SK-N-SH (cell line): Measurements from ENCODE around the gene TMEM123. TPM values are rescaled to one million over a fixed set of nuclear protein-coding genes. Genes with fewer than 3 reads are reported as not detected.

Source experiments
- CTCF ChIA-PET: fragments of 300-600, 350-600 bp; formaldehyde crosslinking; extraction: SDS; loops from one replicate; lab custom pipeline; 2021; lab: Yijun Ruan, JAX
- POLR2A ChIA-PET: fragments of 350-600 bp; sonication (Branson Sonifier 250); formaldehyde crosslinking; extraction: SDS; loops from one replicate; lab custom pipeline; 2020; ENCODE audit warnings: antibody characterized with exemption, inconsistent platforms; lab: Yijun Ruan, JAX
- DNase-seq: peaks from one replicate; pipeline ENCODE4 v3.0.0; 2012
- H2AFZ ChIP-seq: fragments of 200-600 bp; sonication (generic); 2 replicates; pipeline ENCODE4 v1.8.1; 2016; ENCODE audit warnings: antibody characterized with exemption, mild to moderate bottlenecking, low read depth
- H3F3A ChIP-seq: fragments of 200-600 bp; sonication (generic); replicated peaks from 2 replicates; pipeline ENCODE3; 2016; ENCODE audit warnings: antibody characterized with exemption, mild to moderate bottlenecking; ENCODE audit not compliant: insufficient read depth
- H3K27ac ChIP-seq, 2 experiments: fragments of 200-500 bp in 1 of 2; fragments of 200-600 bp in 1 of 2; sonication (Bioruptor generic) in 1 of 2; sonication (generic), shearing (Covaris generic) in 1 of 2; 2 replicates each; pipeline versions ENCODE4 v1.5.1 to v1.6.1; 2014 to 2016; ENCODE audit warnings: low read depth in 2 of 2, inconsistent platforms in 1 of 2, low read length in 1 of 2, mild to moderate bottlenecking in 1 of 2, mixed read lengths in 1 of 2
- H3K27me3 ChIP-seq: fragments of 200-600 bp; sonication (generic), shearing (Covaris generic); 2 replicates; pipeline ENCODE4 v1.6.1; 2016; ENCODE audit warnings: mixed run types; ENCODE audit not compliant: insufficient read depth
- H3K36me3 ChIP-seq, 2 experiments: fragments of 200-500 bp in 1 of 2; fragments of 200-600 bp in 1 of 2; sonication (Bioruptor generic) in 1 of 2; sonication (generic) in 1 of 2; replicated peaks in 1 of 2; 2 replicates each; pipeline versions ENCODE3 to v1.5.1; 2014 to 2016; ENCODE audit warnings: low read length in 1 of 2, mild to moderate bottlenecking in 1 of 2; ENCODE audit not compliant: insufficient read depth in 2 of 2, control insufficient read depth in 1 of 2
- H3K4me1 ChIP-seq, 2 experiments: fragments of 200-500 bp in 1 of 2; fragments of 200-600 bp in 1 of 2; sonication (Bioruptor generic) in 1 of 2; sonication (generic), shearing (Covaris generic) in 1 of 2; 2 replicates each; pipeline versions ENCODE4 v1.5.1 to v1.6.1; 2014 to 2016; ENCODE audit warnings: low read depth in 1 of 2, low read length in 1 of 2, mixed run types in 1 of 2; ENCODE audit not compliant: insufficient read depth in 2 of 2, control insufficient read depth in 1 of 2
- H3K4me2 ChIP-seq: fragments of 200-600 bp; sonication (generic), shearing (Covaris generic); 2 replicates; pipeline ENCODE4 v1.6.1; 2017; ENCODE audit warnings: mixed run types
- H3K4me3 ChIP-seq, 2 experiments: fragments of 200-500 bp in 1 of 2; fragments of 200-600 bp in 1 of 2; sonication (Bioruptor generic) in 1 of 2; sonication (generic), shearing (Covaris generic) in 1 of 2; 2 replicates each; pipeline versions ENCODE4 v1.5.1 to v1.8.1; 2014 to 2016; ENCODE audit warnings: low read depth in 2 of 2, inconsistent platforms in 1 of 2, low read length in 1 of 2, mild to moderate bottlenecking in 1 of 2, mixed read lengths in 1 of 2, moderate library complexity in 1 of 2
- H3K79me2 ChIP-seq: fragments of 200-600 bp; sonication (generic); 2 replicates; pipeline ENCODE4 v1.8.1; 2017; ENCODE audit warnings: mild to moderate bottlenecking; ENCODE audit not compliant: insufficient read depth
- H3K9ac ChIP-seq: fragments of 200-600 bp; sonication (generic); 2 replicates; pipeline ENCODE4 v1.6.1; 2017; ENCODE audit warnings: mixed run types
- H3K9me2 ChIP-seq: fragments of 200-600 bp; sonication (generic); 2 replicates; pipeline ENCODE4 v1.6.1; 2017; ENCODE audit warnings: mixed run types
- H3K9me3 ChIP-seq: fragments of 200-600 bp; sonication (generic); 2 replicates; pipeline ENCODE4 v1.6.1; 2017; ENCODE audit warnings: mixed run types, mild to moderate bottlenecking, moderate library complexity
- H4K20me1 ChIP-seq: fragments of 200-600 bp; sonication (generic); 2 replicates; pipeline ENCODE4 v1.6.1; 2017; ENCODE audit warnings: mild to moderate bottlenecking, mixed run types; ENCODE audit not compliant: insufficient read depth
- ELF1 ChIP-seq: IDR thresholded peaks from 2 replicates; pipeline ENCODE4 v1.4.0; 2012
- FOXJ3 ChIP-seq: sonication (generic); formaldehyde crosslinking; IDR thresholded peaks from 2 replicates; pipeline ENCODE4 v1.5.1; 2020; ENCODE audit warnings: mild to moderate bottlenecking, missing genetic modification reagents
- GABPA ChIP-seq: IDR thresholded peaks from 2 replicates; pipeline ENCODE4 v1.4.0; 2012; ENCODE audit warnings: low read depth, mild to moderate bottlenecking
- IRF3 ChIP-seq: fragments of 150-350 bp; IDR thresholded peaks from 2 replicates; pipeline ENCODE4 v1.6.1; 2016; ENCODE audit warnings: mild to moderate bottlenecking, low read depth, low read length
- JUND ChIP-seq: IDR thresholded peaks from 2 replicates; pipeline ENCODE4 v1.4.0; 2012
- MAX ChIP-seq: IDR thresholded peaks from 2 replicates; pipeline ENCODE4 v1.4.0; 2012; ENCODE audit warnings: low read depth
- RFX5 ChIP-seq: IDR thresholded peaks from 2 replicates; pipeline ENCODE4 v1.6.1; 2012; ENCODE audit warnings: mild to moderate bottlenecking, improper control_type of control experiment, low read length
- SMC3 ChIP-seq: IDR thresholded peaks from 2 replicates; pipeline ENCODE4 v1.6.1; 2012; ENCODE audit warnings: low read depth, low read length, improper control_type of control experiment
- USF1 ChIP-seq: IDR thresholded peaks from 2 replicates; pipeline ENCODE4 v1.4.0; 2012; ENCODE audit warnings: low read depth, borderline replicate concordance
- USF2 ChIP-seq: fragments of 150-350 bp; IDR thresholded peaks from 2 replicates; pipeline ENCODE4 v1.6.1; 2017; ENCODE audit warnings: antibody characterized with exemption, low read length, low read depth, borderline replicate concordance
- ZBTB33 ChIP-seq: IDR thresholded peaks from 2 replicates; pipeline ENCODE4 v1.4.0; 2012; ENCODE audit warnings: low read depth, borderline replicate concordance
- WGBS: methylation state at CpG from one replicate; pipeline ENCODE4 v1.1.6; 2017; ENCODE audit warnings: low lambda C conversion rate; 5-methylcytosine and 5-hydroxymethylcytosine counted together
- polyA plus RNA-seq, 3 experiments: library from polyadenylated mRNA; depleted of rRNA; stranded (reverse); fragments of >200 nt; gene quantifications; 2 replicates each; pipeline ENCODE4 v1.2.3, GENCODE V29; 2012

The TMEM123 gene
- polyA plus RNA-seq, 1 of the 3 experiments (the other 2 are of a cell fraction) = 86.1 TPM

- peaks cover 89% of the 10 kb centered on the region for H3K79me2 ChIP-seq
- peaks cover 0 to 21% of the 10 kb centered on the region in 2 experiments for H3K36me3 ChIP-seq
- ChIA-PET CTCF (interaction anchor here (0.8 kb wide), 1 partner anchor 179 kb away, joined by 3 read pairs; no protein-coding TSS in a partner anchor), POLR2A (no interaction called here)
- no peak overlapping the region for H2AFZ ChIP-seq
- H3K27ac ChIP-seq = no peak overlapping the region
- no peaks in the 10 kb centered on the region for H3K9me2 ChIP-seq
- H3K27me3 ChIP-seq = no peaks in the 10 kb centered on the region
- no peak overlapping the region for H3K4me3 ChIP-seq
- no peak overlapping the region for H3K9ac ChIP-seq
- TF ChIP-seq RFX5 = no peak
- no peak for TF ChIP-seq MAX
- no peak for TF ChIP-seq USF1
- TF ChIP-seq JUND = no peak
- no peak for TF ChIP-seq USF2
- TF ChIP-seq FOXJ3 (CRISPR knock-in tag) = no peak
- no peak for TF ChIP-seq ZBTB33
- TF ChIP-seq IRF3 = no peak
- no peak for TF ChIP-seq GABPA
- TF ChIP-seq ELF1 = no peak
- H3F3A ChIP-seq = peaks cover 11% of the 10 kb centered on the region
- no peak for DNase-seq
- WGBS = 94% methylated on average over 1 of the region's 1 CpG
- no peak overlapping the region for H3K4me2 ChIP-seq
- peaks cover 7% of the 10 kb centered on the region; the same call in 1 of the 2 replicates for H3K9me3 ChIP-seq
- H3K4me1 ChIP-seq = peaks cover 0 to 5% of the 10 kb centered on the region in 2 experiments; a peak in 3 of 4 replicates
- 0 out of 2 replicates have a peak, but pooled peaks cover 2% of the 10 kb centered on the region for H4K20me1 ChIP-seq
Observed at GRCh38 chr11:102415304-102415916, 37.2 kb downstream of the TMEM123 start.

- Histone ChIP-seq H4K20me1 (0 out of 2 replicates have a peak, but pooled peaks cover 5% of the 10 kb centered on the region), H2AFZ (no peak overlapping the region)
- CTCF ChIA-PET = no interaction called here
Observed at GRCh38 chr11:102414559-102414958, 38.0 kb downstream of the TMEM123 start.

More at GRCh38 chr11:102414559-102414958, 38.0 kb downstream of the TMEM123 start:
- no peak for DNase-seq
- POLR2A ChIA-PET = no interaction called here
- Histone ChIP-seq H3K4me3 (no peak overlapping the region), H3F3A (peaks cover 17% of the 10 kb centered on the region), H3K36me3 (peaks cover 0 to 21% of the 10 kb centered on the region in 2 experiments), H3K9me3 (peaks cover 7% of the 10 kb centered on the region; the same call in 1 of the 2 replicates), H3K4me1 (peaks cover 0 to 8% of the 10 kb centered on the region in 2 experiments; a peak in 3 of 4 replicates), H3K9me2 (no peaks in the 10 kb centered on the region), H3K4me2 (no peak overlapping the region), H3K79me2 (peaks cover 85% of the 10 kb centered on the region), H3K27me3 (no peaks in the 10 kb centered on the region)
- 96% methylated on average over 2 of the region's 2 CpGs for WGBS
- TF ChIP-seq SMC3 (no peak), USF1 (no peak), GABPA (no peak), JUND (no peak)
- TF ChIP-seq, all 33 proteins: peak for 0
- no peak overlapping the region for H3K27ac ChIP-seq
- H3K9ac ChIP-seq = no peak overlapping the region
